ENCODE data around the gene CWC25.

Gene CWC25

GRCh38 chr17:38869526-38870258 lies 44.6 kb upstream of the CWC25 start, which contains the start of gene LASP1:
TSS of gene LASP1 (plus strand) at chr17:38870058. CDS start at chr17:38870190, 132 bp downstream.
- Histone ChIP-seq H3K23ac (ENCODE audit: low read depth, low read length, poor library complexity) (peak within 1 kb of the TSS; percentile 99), H3K18ac (ENCODE audit: low read length) (peak within 1 kb of the TSS; percentile 100), H3K36me3 (replicated peaks in 1 of 2; ENCODE audit: control insufficient read depth in 2 of 2, insufficient read depth in 2 of 2, low read length in 2 of 2) (peaks cover 0 to 8% of the 10 kb centered on the region in 2 donors), H3K9ac (ENCODE audit: low read depth, low read length, poor library complexity) (peak within 1 kb of the TSS; percentile 97), H3K4me3 (ENCODE audit: low read length in 2 of 2) (peak within 1 kb of the TSS; percentile 92 to 98), H2BK12ac (ENCODE audit: low read length) (no peak within 1 kb of the TSS), H3K27me3 (ENCODE audit: control insufficient read depth in 3 of 3, insufficient read depth in 3 of 3, low read depth in 1 of 3, low read length in 3 of 3) (no peaks in the 10 kb centered on the region), H2BK5ac (ENCODE audit: low read length) (peak within 1 kb of the TSS; percentile 99), H2AK5ac (ENCODE audit: low read depth, low read length) (peak within 1 kb of the TSS; percentile 73), H2BK120ac (ENCODE audit: low read depth, low read length) (peak within 1 kb of the TSS; percentile 98), H4K8ac (ENCODE audit: low read depth, low read length) (no peak within 1 kb of the TSS), H2BK15ac (ENCODE audit: low read length) (peak within 1 kb of the TSS; percentile 94), H3K9me3 (replicated peaks in 1 of 2; ENCODE audit: control insufficient read depth in 2 of 2, insufficient read depth in 1 of 2, low read depth in 1 of 2, low read length in 2 of 2) (no peaks in the 10 kb centered on the region), H3K4ac (ENCODE audit: low read length) (peak within 1 kb of the TSS; percentile 81), H3K4me1 (ENCODE audit: control insufficient read depth in 2 of 2, insufficient read depth in 1 of 2, low read depth in 1 of 2, low read length in 2 of 2) (peaks cover 15 to 16% of the 10 kb centered on the region in 2 donors), H2AFZ (ENCODE audit: low read length) (peak within 1 kb of the TSS; percentile 94), H3K27ac (replicated peaks; ENCODE audit: low read length) (peak within 1 kb of the TSS; percentile 97), H3K79me1 (ENCODE audit: low read depth, low read length) (peaks cover 13% of the 10 kb centered on the region), H4K91ac (ENCODE audit: low read depth, low read length, poor library complexity) (no peak within 1 kb of the TSS), H3K4me2 (ENCODE audit: insufficient read depth, low read length, poor library complexity, severe bottlenecking) (peak within 1 kb of the TSS; percentile 89), H3K14ac (ENCODE audit: low read length) (peak within 1 kb of the TSS; percentile 91)
- no CpG with 5 or more reads among the region's 73 CpGs for WGBS, 2 donors (ENCODE audit: extremely low coverage in 2 of 2, insufficient read length in 2 of 2, insufficient replicate concordance in 1 of 2)
- peak; percentile 83 for DNase-seq (ENCODE audit: low spot score)

GRCh38 chr17:38868817-38869525 lies 43.9 kb upstream of the CWC25 start:
- peak; percentile 95 for DNase-seq (ENCODE audit: low spot score)
- Histone ChIP-seq H2BK5ac (ENCODE audit: low read length) (peak overlapping the region; percentile 99), H3K4me2 (ENCODE audit: insufficient read depth, low read length, poor library complexity, severe bottlenecking) (peak overlapping the region; percentile 67), H3K27me3 (ENCODE audit: control insufficient read depth in 3 of 3, insufficient read depth in 3 of 3, low read depth in 1 of 3, low read length in 3 of 3) (no peaks in the 10 kb centered on the region), H3K9me3 (replicated peaks in 1 of 2; ENCODE audit: control insufficient read depth in 2 of 2, insufficient read depth in 1 of 2, low read depth in 1 of 2, low read length in 2 of 2) (no peaks in the 10 kb centered on the region), H3K23ac (ENCODE audit: low read depth, low read length, poor library complexity) (peak overlapping the region; percentile 96), H4K8ac (ENCODE audit: low read depth, low read length) (no peak overlapping the region), H2BK120ac (ENCODE audit: low read depth, low read length) (peak overlapping the region; percentile 98), H3K4me1 (ENCODE audit: control insufficient read depth in 2 of 2, insufficient read depth in 1 of 2, low read depth in 1 of 2, low read length in 2 of 2) (peaks cover 10 to 12% of the 10 kb centered on the region in 2 donors), H3K4ac (ENCODE audit: low read length) (no peak overlapping the region), H3K79me1 (ENCODE audit: low read depth, low read length) (peaks cover 9% of the 10 kb centered on the region), H2BK15ac (ENCODE audit: low read length) (peak overlapping the region; percentile 94), H3K36me3 (replicated peaks in 1 of 2; ENCODE audit: control insufficient read depth in 2 of 2, insufficient read depth in 2 of 2, low read length in 2 of 2) (peaks cover 0 to 8% of the 10 kb centered on the region in 2 donors), H3K18ac (ENCODE audit: low read length) (peak overlapping the region; percentile 100), H2BK12ac (ENCODE audit: low read length) (no peak overlapping the region), H4K91ac (ENCODE audit: low read depth, low read length, poor library complexity) (no peak overlapping the region), H3K27ac (replicated peaks; ENCODE audit: low read length) (peak overlapping the region; percentile 97), H2AK5ac (ENCODE audit: low read depth, low read length) (peak overlapping the region; percentile 34), H3K14ac (ENCODE audit: low read length) (peak overlapping the region; percentile 91), H3K4me3 (ENCODE audit: low read length in 2 of 2) (peak overlapping the region; percentile 92 to 98), H2AFZ (ENCODE audit: low read length) (peak overlapping the region; percentile 94), H3K9ac (ENCODE audit: low read depth, low read length, poor library complexity) (peak overlapping the region; percentile 93)
- WGBS, 2 donors (ENCODE audit: extremely low coverage in 2 of 2, insufficient read length in 2 of 2, insufficient replicate concordance in 1 of 2): no CpG with 5 or more reads among the region's 26 CpGs

- whole genome bisulfite sequencing, 2 donors (ENCODE audit: extremely low coverage in 2 of 2, insufficient read length in 2 of 2, insufficient replicate concordance in 1 of 2): no CpG with 5 or more reads among the region's 25 CpGs
- no peak overlapping the region for H2BK120ac ChIP-seq (ENCODE audit: low read depth, low read length)
- H3K36me3 ChIP-seq (replicated peaks in 1 of 2; ENCODE audit: control insufficient read depth in 2 of 2, insufficient read depth in 2 of 2, low read length in 2 of 2): peaks cover 0 to 7% of the 10 kb centered on the region in 2 donors
- no peak overlapping the region for H3K4ac ChIP-seq (ENCODE audit: low read length)
- peaks cover 9 to 12% of the 10 kb centered on the region in 2 donors for H3K4me1 ChIP-seq (ENCODE audit: control insufficient read depth in 2 of 2, insufficient read depth in 1 of 2, low read depth in 1 of 2, low read length in 2 of 2)
- no peak overlapping the region for H3K23ac ChIP-seq (ENCODE audit: low read depth, low read length, poor library complexity)
- H3K18ac ChIP-seq (ENCODE audit: low read length): peak overlapping the region; percentile 16
- peak overlapping the region; percentile 58 for H3K4me2 ChIP-seq (ENCODE audit: insufficient read depth, low read length, poor library complexity, severe bottlenecking)
- DNase-seq (ENCODE audit: low spot score): no peak
- peak overlapping the region; percentile 56 for H3K27ac ChIP-seq (replicated peaks; ENCODE audit: low read length)
- H3K9me3 ChIP-seq (replicated peaks in 1 of 2; ENCODE audit: control insufficient read depth in 2 of 2, insufficient read depth in 1 of 2, low read depth in 1 of 2, low read length in 2 of 2): no peaks in the 10 kb centered on the region
- no peak overlapping the region for H4K8ac ChIP-seq (ENCODE audit: low read depth, low read length)
- no peak overlapping the region for H2BK12ac ChIP-seq (ENCODE audit: low read length)
- H2AK5ac ChIP-seq (ENCODE audit: low read depth, low read length): no peak overlapping the region
- H3K9ac ChIP-seq (ENCODE audit: low read depth, low read length, poor library complexity): no peak overlapping the region
- H2AFZ ChIP-seq (ENCODE audit: low read length): peak overlapping the region; percentile 89
- no peaks in the 10 kb centered on the region for H3K27me3 ChIP-seq (ENCODE audit: control insufficient read depth in 3 of 3, insufficient read depth in 3 of 3, low read depth in 1 of 3, low read length in 3 of 3)
- no peak overlapping the region for H2BK5ac ChIP-seq (ENCODE audit: low read length)
- peak overlapping the region; percentile 84 to 98 for H3K4me3 ChIP-seq (ENCODE audit: low read length in 2 of 2)
- no peak overlapping the region for H3K14ac ChIP-seq (ENCODE audit: low read length)
- H4K91ac ChIP-seq (ENCODE audit: low read depth, low read length, poor library complexity): no peak overlapping the region
- H2BK15ac ChIP-seq (ENCODE audit: low read length): no peak overlapping the region
- H3K79me1 ChIP-seq (ENCODE audit: low read depth, low read length): peaks cover 5% of the 10 kb centered on the region
Measured at GRCh38 chr17:38867968-38868816, 43.1 kb upstream of the CWC25 start.

Data from neuronal stem cell (in vitro differentiated cells).